Heart left ventricle (tissue), 13 donors: ENCODE results near the gene GSPT2.

Experiments used
- POLR2A ChIP-seq, 2 donors: fragments of 450-650 bp; IDR thresholded peaks; one replicate each; pipeline ENCODE4 v1.6.1; 2017; ENCODE audit warnings: antibody characterized with exemption in 2 of 2, mild to moderate bottlenecking in 2 of 2, moderate library complexity in 2 of 2
- TF ChIP-seq, protein P1 (sequence below), 12 donors: fragments of 200-600 bp; sonication (generic) in 4 of 12; IDR thresholded peaks; one replicate each; pipeline versions ENCODE4 v1.5.0 to v1.8.0; 2018 to 2022; ENCODE audit warnings: antibody characterized with exemption in 12 of 12, mild to moderate bottlenecking in 5 of 12
- donor health status: ischemic (EF 13 %, LVEDD 7.1; RV severe dilation, severe dysfunction).
- donor health status: DM: no; HTN: yes; CAD: no.
- donor health status: DM: no; HTN: no; CAD: no.
- donor health status: ischemic (EF 25% LVEDD 6.9; RV normal size, moderate dysfunction).
- donor health status: ischemic (EF 25% LVEDD 5.7; RV mildly dilated, moderate dysfunction).
- donor health status: ischemic (EF 35%, LVEDD 5.7; RV mildly dilated, moderate dysfunction).
- donor health status: nonischemic (EF 11% LVEDD 7.7; RV severe dilation, severe dysfunction).
- donor health status: DM: yes; HTN: yes; CAD: no.
- donor health status: PGD.
- donor health status: ischemic (EF 29% LVEDD 5.4; RV normal size, mild dysfunction).
- donor health status: nonischemic (EF 23%, LVEDD 6.1; RV moderate dilation, normal function).

DNA sequence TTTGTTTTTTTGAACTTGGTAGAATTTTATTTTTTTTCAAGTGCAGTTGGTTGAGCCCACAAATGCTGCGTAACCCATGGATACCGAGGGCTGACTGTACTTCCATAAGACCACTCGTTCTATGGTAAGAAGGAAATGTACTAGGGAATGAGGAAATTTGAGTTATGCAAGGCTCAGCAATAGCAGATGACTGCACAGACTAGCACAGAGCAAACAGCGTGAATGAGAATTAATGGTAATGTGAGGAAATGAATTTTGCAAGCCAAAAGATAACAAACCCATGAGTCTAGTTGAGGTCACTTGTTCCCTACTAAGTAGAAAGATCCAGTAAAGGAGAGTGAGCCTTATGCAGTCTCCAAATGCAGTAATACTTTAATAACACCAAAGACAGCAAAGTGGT, 17.4 kb downstream of the GSPT2 start:
- TF ChIP-seq, protein P1, sequence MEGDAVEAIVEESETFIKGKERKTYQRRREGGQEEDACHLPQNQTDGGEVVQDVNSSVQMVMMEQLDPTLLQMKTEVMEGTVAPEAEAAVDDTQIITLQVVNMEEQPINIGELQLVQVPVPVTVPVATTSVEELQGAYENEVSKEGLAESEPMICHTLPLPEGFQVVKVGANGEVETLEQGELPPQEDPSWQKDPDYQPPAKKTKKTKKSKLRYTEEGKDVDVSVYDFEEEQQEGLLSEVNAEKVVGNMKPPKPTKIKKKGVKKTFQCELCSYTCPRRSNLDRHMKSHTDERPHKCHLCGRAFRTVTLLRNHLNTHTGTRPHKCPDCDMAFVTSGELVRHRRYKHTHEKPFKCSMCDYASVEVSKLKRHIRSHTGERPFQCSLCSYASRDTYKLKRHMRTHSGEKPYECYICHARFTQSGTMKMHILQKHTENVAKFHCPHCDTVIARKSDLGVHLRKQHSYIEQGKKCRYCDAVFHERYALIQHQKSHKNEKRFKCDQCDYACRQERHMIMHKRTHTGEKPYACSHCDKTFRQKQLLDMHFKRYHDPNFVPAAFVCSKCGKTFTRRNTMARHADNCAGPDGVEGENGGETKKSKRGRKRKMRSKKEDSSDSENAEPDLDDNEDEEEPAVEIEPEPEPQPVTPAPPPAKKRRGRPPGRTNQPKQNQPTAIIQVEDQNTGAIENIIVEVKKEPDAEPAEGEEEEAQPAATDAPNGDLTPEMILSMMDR (IDR thresholded peaks at IDR 0.05): no peak
- TF ChIP-seq POLR2A (IDR thresholded peaks at IDR 0.05): no peak
